Activated gamma-delta T cell treated with anti-CD3 and anti-CD28 coated beads, Interleukin-2, amount 50 U/mL, for 16 hours (primary cell): ENCODE data around the gene DNAAF3.
A peak's percentile ranks its signal among the peaks of the same experiment; 100 is the strongest.

Experiments
- DNase-seq: peaks from one replicate; pipeline ENCODE4 v3.0.0-alpha.2; 2020; ENCODE audit warnings: low read depth

DNAAF3 gene

GRCh38 chr19:55116232-55116858, 50.1 kb downstream of the DNAAF3 start:
- peak; percentile 22 for DNase-seq

DNA sequence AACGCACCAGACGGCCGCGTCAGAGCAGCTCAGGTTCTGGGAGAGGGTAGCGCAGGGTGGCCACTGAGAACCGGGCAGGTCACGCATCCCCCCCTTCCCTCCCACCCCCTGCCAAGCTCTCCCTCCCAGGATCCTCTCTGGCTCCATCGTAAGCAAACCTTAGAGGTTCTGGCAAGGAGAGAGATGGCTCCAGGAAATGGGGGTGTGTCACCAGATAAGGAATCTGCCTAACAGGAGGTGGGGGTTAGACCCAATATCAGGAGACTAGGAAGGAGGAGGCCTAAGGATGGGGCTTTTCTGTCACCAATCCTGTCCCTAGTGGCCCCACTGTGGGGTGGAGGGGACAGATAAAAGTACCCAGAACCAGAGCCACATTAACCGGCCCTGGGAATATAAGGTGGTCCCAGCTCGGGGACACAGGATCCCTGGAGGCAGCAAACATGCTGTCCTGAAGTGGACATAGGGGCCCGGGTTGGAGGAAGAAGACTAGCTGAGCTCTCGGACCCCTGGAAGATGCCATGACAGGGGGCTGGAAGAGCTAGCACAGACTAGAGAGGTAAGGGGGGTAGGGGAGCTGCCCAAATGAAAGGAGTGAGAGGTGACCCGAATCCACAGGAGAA, 50.9 kb downstream of the DNAAF3 start:
- no peak for DNase-seq

DNA sequence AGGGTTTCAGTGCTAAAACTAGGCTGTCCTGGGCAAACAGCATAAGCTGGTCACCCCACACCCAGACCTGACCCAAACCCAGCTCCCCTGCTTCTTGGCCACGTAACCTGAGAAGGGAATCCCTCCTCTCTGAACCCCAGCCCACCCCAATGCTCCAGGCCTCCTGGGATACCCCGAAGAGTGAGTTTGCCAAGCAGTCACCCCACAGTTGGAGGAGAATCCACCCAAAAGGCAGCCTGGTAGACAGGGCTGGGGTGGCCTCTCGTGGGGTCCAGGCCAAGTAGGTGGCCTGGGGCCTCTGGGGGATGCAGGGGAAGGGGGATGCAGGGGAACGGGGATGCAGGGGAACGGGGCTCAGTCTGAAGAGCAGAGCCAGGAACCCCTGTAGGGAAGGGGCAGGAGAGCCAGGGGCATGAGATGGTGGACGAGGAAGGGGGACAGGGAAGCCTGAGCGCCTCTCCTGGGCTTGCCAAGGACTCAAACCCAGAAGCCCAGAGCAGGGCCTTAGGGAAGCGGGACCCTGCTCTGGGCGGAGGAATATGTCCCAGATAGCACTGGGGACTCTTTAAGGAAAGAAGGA, 51.8 kb downstream of the DNAAF3 start:
- no peak for DNase-seq

DNA sequence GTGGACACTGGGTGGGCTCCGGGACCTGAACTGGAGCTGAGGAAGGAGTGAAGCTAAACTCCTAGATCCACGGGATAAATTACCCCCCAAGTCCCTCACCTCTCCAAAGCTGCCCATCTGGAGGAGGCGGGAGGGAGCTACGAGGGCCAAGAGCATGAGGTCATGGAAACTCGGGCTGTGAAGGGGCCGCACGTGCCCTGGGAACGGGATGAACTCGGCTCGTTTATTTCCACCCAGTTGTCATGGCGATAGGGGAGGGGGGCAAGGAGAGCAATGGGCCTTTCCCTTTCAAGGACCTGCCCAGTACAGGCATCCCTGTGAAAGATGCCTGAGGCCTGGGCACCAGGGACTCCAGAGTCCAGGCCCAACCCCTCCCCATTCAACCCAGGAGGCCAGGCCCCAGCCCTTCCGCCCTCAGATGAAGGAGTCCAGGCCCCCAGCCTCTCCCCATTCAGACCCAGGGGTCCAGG, 52.8 kb downstream of the DNAAF3 start:
- DNase-seq = no peak

DNA sequence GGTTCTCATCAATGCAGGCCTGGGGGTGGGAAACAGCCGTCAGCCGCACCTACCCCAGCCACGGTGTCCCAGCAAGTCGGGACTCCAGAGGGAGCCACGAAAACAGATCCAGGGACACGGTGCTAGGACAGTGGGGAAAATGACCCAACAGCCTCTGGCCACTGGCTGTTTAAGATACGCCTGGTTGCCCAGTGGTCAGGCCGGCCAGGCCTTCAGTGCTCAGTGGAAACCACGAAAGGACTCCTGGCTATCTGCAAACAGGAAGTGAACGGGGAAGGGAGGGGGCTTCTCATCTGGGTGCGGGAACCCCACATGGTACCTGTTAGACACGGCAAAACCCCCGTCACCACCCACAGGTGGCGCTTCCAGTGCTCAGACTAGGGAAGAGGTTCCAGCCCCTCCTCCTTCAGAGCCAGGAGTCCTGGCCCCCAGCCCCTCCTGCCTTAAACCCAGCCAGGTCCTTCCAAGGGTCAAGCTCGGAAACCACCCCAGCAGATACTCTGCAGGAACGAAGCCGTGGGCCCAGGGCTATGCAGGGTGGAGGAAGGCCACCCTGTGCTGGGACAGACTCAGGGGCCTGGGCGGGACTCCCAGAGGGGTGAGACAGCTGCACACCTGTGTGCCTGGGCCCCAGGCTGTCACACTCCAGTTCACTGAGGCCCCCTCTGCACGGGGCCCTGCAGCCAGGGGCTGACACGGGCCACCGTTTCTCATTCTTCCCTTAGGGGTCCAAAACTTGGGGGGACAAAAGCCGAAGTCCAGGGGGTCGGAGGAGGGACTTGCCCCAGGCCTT, 53.4 kb downstream of the DNAAF3 start:
- no peak for DNase-seq

DNA sequence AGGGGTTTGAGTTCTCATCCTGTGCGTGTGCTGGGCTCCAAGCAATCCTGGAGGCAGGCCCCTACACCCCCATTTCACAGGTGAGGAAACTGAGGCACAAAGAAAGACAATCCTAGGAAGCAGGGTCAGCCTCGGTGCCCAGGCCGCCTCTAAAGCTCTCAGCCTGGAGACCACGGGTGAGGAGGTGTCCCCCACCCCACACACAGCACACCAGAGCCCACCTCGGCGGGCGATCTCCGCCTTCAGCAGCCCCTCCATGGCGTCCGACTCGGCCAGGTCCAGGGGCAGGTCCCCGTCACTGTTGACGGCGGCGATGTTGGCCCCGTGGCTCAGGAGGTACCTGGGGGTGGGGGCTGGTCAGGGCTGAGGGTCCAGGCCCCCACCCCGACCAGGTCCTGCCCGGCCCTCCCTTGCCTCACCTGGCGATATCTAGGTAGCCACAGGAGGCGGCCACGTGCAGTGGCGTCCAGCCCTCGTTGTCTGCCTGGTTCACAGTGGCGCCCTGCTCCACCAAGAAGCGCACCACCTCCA, 54.1 kb downstream of the DNAAF3 start:
- DNase-seq = no peak

GRCh38 chr19:55111238-55111831, 55.1 kb downstream of the DNAAF3 start:
- DNase-seq = no peak

DNA sequence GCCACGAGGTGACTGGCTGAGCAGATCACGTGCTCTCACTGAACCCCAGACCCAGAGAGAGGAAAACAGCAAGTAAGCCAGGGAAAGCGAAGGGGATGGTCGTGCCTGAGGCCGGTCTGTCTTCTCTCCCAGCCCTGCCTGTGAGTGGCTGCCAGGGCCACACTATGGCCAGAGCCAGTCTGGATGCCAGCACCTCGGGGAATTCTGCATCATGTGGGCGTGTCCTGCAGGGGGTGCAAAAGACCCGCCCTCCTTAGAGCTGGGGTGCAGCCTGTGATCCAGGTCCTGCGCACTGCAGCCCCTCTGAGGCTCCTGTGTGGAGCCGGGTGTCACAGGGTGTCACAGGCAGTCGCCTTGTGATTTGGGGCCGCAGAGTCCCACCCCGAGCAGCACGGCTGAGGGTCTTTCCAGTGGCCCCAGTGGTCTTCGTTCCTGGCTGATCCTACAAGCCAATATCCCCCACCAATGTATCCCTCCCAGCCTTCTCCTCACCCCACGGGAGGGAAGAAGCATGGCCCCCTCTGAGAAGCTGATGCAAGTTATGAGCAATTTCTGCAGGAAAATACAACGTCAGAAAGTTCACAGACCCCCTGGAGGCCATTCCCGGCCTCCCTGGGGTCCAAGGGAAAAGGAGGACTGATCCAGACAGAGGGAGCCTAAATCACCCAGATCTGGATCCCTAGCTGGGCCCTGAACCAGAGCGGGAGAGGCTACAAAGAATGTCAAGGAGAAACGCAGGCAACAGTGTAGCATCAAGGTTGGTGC, 56.7 kb downstream of the DNAAF3 start:
- no peak for DNase-seq
